H1 (cell line): Measurements from ENCODE around the gene PIAS1. TPM values are rescaled to one million over a fixed set of nuclear protein-coding genes. Genes with fewer than 3 reads are reported as not detected.

Experiments
- CTCF ChIA-PET: fragments of 300-600 bp; sonication (Branson Sonifier 250); formaldehyde crosslinking; loops from one replicate; lab custom pipeline; 2021; ENCODE audit not compliant: partially characterized antibody; lab: Charles Lee
- POLR2A ChIA-PET: fragments of 300-600 bp; sonication (Branson Sonifier 250); formaldehyde crosslinking; loops from one replicate; lab custom pipeline; 2021; ENCODE audit warnings: inconsistent platforms; ENCODE audit not compliant: partially characterized antibody; lab: Charles Lee
- DNase-seq, 2 experiments: peaks; one replicate each; pipeline versions ENCODE4 v3.0.0 to v3.0.0-alpha.2; 2010 to 2022; ENCODE audit warnings: low spot score in 2 of 2, low read depth in 1 of 2, mixed read lengths in 1 of 2
- FAIRE-seq: peaks from 2 replicates; lab custom pipeline; 2011; peaks lifted over from hg19 to GRCh38; lab: Jason Lieb, UNC
- H2AFZ ChIP-seq: 2 replicates; pipeline ENCODE4 v1.8.1; 2012; ENCODE audit warnings: low read length, inconsistent platforms
- H2AK5ac ChIP-seq: 2 replicates; pipeline ENCODE4 v1.6.1; 2013; ENCODE audit warnings: low read depth, low read length
- H2BK120ac ChIP-seq: replicated peaks from 2 replicates; pipeline ENCODE3; 2013; ENCODE audit warnings: low read depth, low read length, inconsistent platforms
- H2BK12ac ChIP-seq: 2 replicates; pipeline ENCODE4 v1.6.1; 2013; ENCODE audit warnings: low read depth, low read length
- H2BK15ac ChIP-seq: 2 replicates; pipeline ENCODE4 v1.6.1; 2013; ENCODE audit warnings: low read length
- H2BK20ac ChIP-seq: 2 replicates; pipeline ENCODE4 v1.6.1; 2013; ENCODE audit warnings: low read length
- H2BK5ac ChIP-seq: 2 replicates; pipeline ENCODE4 v1.6.1; 2013; ENCODE audit warnings: low read depth, low read length
- H3K14ac ChIP-seq: 2 replicates; pipeline ENCODE4 v1.6.1; 2013; ENCODE audit warnings: inconsistent platforms; ENCODE audit not compliant: insufficient read length
- H3K18ac ChIP-seq: 2 replicates; pipeline ENCODE4 v1.6.1; 2013; ENCODE audit warnings: low read length; ENCODE audit errors: extremely low read depth
- H3K23ac ChIP-seq: 2 replicates; pipeline ENCODE4 v1.6.1; 2013; ENCODE audit warnings: inconsistent platforms; ENCODE audit not compliant: insufficient read length
- H3K23me2 ChIP-seq: 2 replicates; pipeline ENCODE4 v1.6.1; 2013; ENCODE audit warnings: low read depth, low read length
- H3K27ac ChIP-seq: 2 replicates; pipeline ENCODE4 v1.6.1; 2011; ENCODE audit warnings: low read depth, low read length, inconsistent platforms
- H3K27me3 ChIP-seq, 4 experiments: replicated peaks in 1 of 4; 1 replicate in 1 of 4; 2 replicates in 3 of 4; pipeline versions ENCODE4 v1.6.1 to v1.8.1; 2011 to 2013; ENCODE audit warnings: low read length in 3 of 4, mild to moderate bottlenecking in 3 of 4, inconsistent platforms in 2 of 4, mixed read lengths in 2 of 4, moderate library complexity in 1 of 4; ENCODE audit not compliant: control insufficient read depth in 3 of 4, insufficient read depth in 3 of 4; ENCODE audit errors: extremely low read depth in 1 of 4
- H3K36me3 ChIP-seq, 4 experiments: 2 replicates each; pipeline versions ENCODE4 v1.6.1 to v1.8.1; 2011 to 2013; ENCODE audit warnings: mild to moderate bottlenecking in 4 of 4, low read length in 3 of 4, moderate library complexity in 2 of 4, control low read depth in 1 of 4, inconsistent platforms in 1 of 4; ENCODE audit not compliant: insufficient read depth in 4 of 4, control insufficient read depth in 2 of 4
- H3K4ac ChIP-seq: replicated peaks from 2 replicates; pipeline ENCODE3; 2013; ENCODE audit warnings: low read length, low read depth, mixed read lengths, inconsistent platforms; ENCODE audit not compliant: insufficient read length
- H3K4me1 ChIP-seq, 4 experiments: replicated peaks in 1 of 4; 1 replicate in 1 of 4; 2 replicates in 3 of 4; pipeline versions ENCODE4 v1.6.1 to v1.8.1; 2011 to 2013; ENCODE audit warnings: low read length in 3 of 4, inconsistent platforms in 2 of 4, mixed read lengths in 1 of 4; ENCODE audit not compliant: insufficient read depth in 4 of 4, control insufficient read depth in 3 of 4
- H3K4me2 ChIP-seq, 2 experiments: 2 replicates each; pipeline versions ENCODE4 v1.6.1 to v1.8.1; 2011 to 2013; ENCODE audit warnings: low read depth in 2 of 2, low read length in 2 of 2, control low read depth in 1 of 2, inconsistent platforms in 1 of 2, mild to moderate bottlenecking in 1 of 2; ENCODE audit not compliant: insufficient read depth in 1 of 2
- H3K4me3 ChIP-seq, 4 experiments: fragments of 200-600, 300-600 bp in 1 of 4; sonication (generic), shearing (Covaris generic), sonication (Bioruptor Twin) in 1 of 4; 2 replicates each; pipeline versions ENCODE4 v1.5.1 to v1.8.1; 2011 to 2016; ENCODE audit warnings: low read length in 4 of 4, low read depth in 3 of 4, control low read depth in 2 of 4, inconsistent platforms in 2 of 4, mild to moderate bottlenecking in 2 of 4, mixed read lengths in 1 of 4, moderate library complexity in 1 of 4; ENCODE audit not compliant: insufficient read depth in 2 of 4; ENCODE audit errors: extremely low read depth in 1 of 4
- H3K56ac ChIP-seq: replicated peaks from 2 replicates; pipeline ENCODE3; 2013; ENCODE audit warnings: low read depth, mild to moderate bottlenecking, mixed read lengths, low read length, inconsistent platforms; ENCODE audit not compliant: insufficient read length
- H3K79me1 ChIP-seq: 2 replicates; pipeline ENCODE4 v1.6.1; 2013; ENCODE audit warnings: low read depth, low read length, control low read depth
- H3K79me2 ChIP-seq, 2 experiments: 2 replicates each; pipeline versions ENCODE4 v1.6.1 to v1.8.1; 2012 to 2013; ENCODE audit warnings: low read length in 2 of 2, mild to moderate bottlenecking in 2 of 2, inconsistent platforms in 1 of 2; ENCODE audit not compliant: insufficient read depth in 2 of 2, control insufficient read depth in 1 of 2
- H3K9ac ChIP-seq, 4 experiments: replicated peaks in 1 of 4; 1 replicate in 1 of 4; 2 replicates in 3 of 4; pipeline versions ENCODE4 v1.6.1 to v1.8.1; 2011 to 2013; ENCODE audit warnings: low read depth in 3 of 4, low read length in 3 of 4, control low read depth in 2 of 4, mild to moderate bottlenecking in 2 of 4, moderate library complexity in 2 of 4, inconsistent platforms in 1 of 4; ENCODE audit errors: extremely low read depth in 1 of 4
- H3K9me3 ChIP-seq, 2 experiments: 2 replicates each; pipeline versions ENCODE4 v1.6.1 to v1.8.1; 2012 to 2013; ENCODE audit warnings: mild to moderate bottlenecking in 2 of 2, moderate library complexity in 2 of 2, control low read depth in 1 of 2, inconsistent platforms in 1 of 2, low read depth in 1 of 2, low read length in 1 of 2, mixed read lengths in 1 of 2; ENCODE audit not compliant: insufficient read depth in 2 of 2
- H4K20me1 ChIP-seq, 2 experiments: replicated peaks in 1 of 2; 2 replicates each; pipeline versions ENCODE3 to v1.8.1; 2011 to 2013; ENCODE audit warnings: inconsistent platforms in 2 of 2, low read length in 2 of 2, mild to moderate bottlenecking in 1 of 2; ENCODE audit not compliant: insufficient read depth in 2 of 2, control insufficient read depth in 1 of 2
- H4K5ac ChIP-seq: 2 replicates; pipeline ENCODE4 v1.6.1; 2013; ENCODE audit warnings: low read length, low read depth, mixed read lengths, inconsistent platforms; ENCODE audit not compliant: insufficient read length
- H4K8ac ChIP-seq: 2 replicates; pipeline ENCODE4 v1.8.0; 2013; ENCODE audit warnings: mild to moderate bottlenecking, moderate library complexity, low read length, inconsistent platforms; ENCODE audit not compliant: insufficient read depth; ENCODE audit errors: extremely low read depth
- H4K91ac ChIP-seq: replicated peaks from 2 replicates; pipeline ENCODE3; 2013; ENCODE audit warnings: low read length, mixed read lengths, inconsistent platforms; ENCODE audit not compliant: insufficient read length
- CBX5 ChIP-seq: fragments of 300-800, 300-1000 bp; sonication (generic); IDR thresholded peaks from 2 replicates; pipeline ENCODE4 v1.7.1; 2016; ENCODE audit warnings: antibody characterized with exemption, low read length, low read depth
- TAF7 ChIP-seq: optimal IDR thresholded peaks from 2 replicates; pipeline ENCODE3; 2011; ENCODE audit warnings: low read depth, mild to moderate bottlenecking, inconsistent platforms, low read length, moderate library complexity, borderline replicate concordance
- YY1 ChIP-seq: IDR thresholded peaks from 2 replicates; pipeline ENCODE4 v1.6.1; 2011; ENCODE audit warnings: low read depth, mild to moderate bottlenecking, low read length
- WGBS, 2 experiments: shearing (Covaris generic) in 1 of 2; methylation state at CpG; one replicate each; pipeline versions ENCODE4 v1.1.6 to v1.1.7; 2013 to 2015; ENCODE audit warnings: low lambda C conversion rate in 2 of 2, mixed read lengths in 2 of 2, inconsistent platforms in 1 of 2, low coverage in 1 of 2, missing lambda C conversion rate in 1 of 2; ENCODE audit not compliant: insufficient replicate concordance in 2 of 2, insufficient coverage in 1 of 2, insufficient read length in 1 of 2; ENCODE audit errors: extremely low coverage in 1 of 2, missing lambda C conversion rate in 1 of 2; 5-methylcytosine and 5-hydroxymethylcytosine counted together
- polyA plus RNA-seq, 7 experiments: library from polyadenylated mRNA; depleted of rRNA in 3 of 7; stranded (reverse) in 5 of 7; unstranded in 2 of 7; fragments of >200 nt in 5 of 7; fragments of 200-250 nt in 2 of 7; gene quantifications; 1 replicate in 5 of 7; 2 replicates in 1 of 7; 4 replicates in 1 of 7; pipeline versions ENCODE4 v1.2.1 to v1.2.3, GENCODE V29; 2011 to 2013; ENCODE audit warnings: missing spikeins in 2 of 7, mixed read lengths in 2 of 7
- total RNA-seq: library from RNA; stranded (reverse); fragmentation: NEBNext Ultra II Directional; extraction: Animal tissue kit (Norgen Biotek cat#: 25700); gene quantifications from 2 replicates; pipeline ENCODE4 v1.2.1, GENCODE V29; 2021

PIAS1 gene
- total and polyA plus RNA-seq, 2 of the 8 experiments (the other 6 are each of a cell fraction or from before 2014, with no cell fraction given) = 30.8 to 34.5 TPM

- Histone ChIP-seq H3K79me2 (no peaks in the 10 kb centered on the region), H4K91ac (no peak overlapping the region), H2BK15ac (no peak overlapping the region), H3K79me1 (no peaks in the 10 kb centered on the region), H3K23ac (no peak overlapping the region), H3K18ac (no peak overlapping the region), H3K27me3 (no peaks in the 10 kb centered on the region), H3K4me1 (no peaks in the 10 kb centered on the region), H4K8ac (no peak overlapping the region), H2BK120ac (no peak overlapping the region), H3K9me3 (no peaks in the 10 kb centered on the region; a peak in 1 of 4 replicates), H3K14ac (no peak overlapping the region), H3K23me2 (no peaks in the 10 kb centered on the region), H3K27ac (no peak overlapping the region), H2BK5ac (no peak overlapping the region), H3K36me3 (peaks cover 0 to 17% (median 4%) of the 10 kb centered on the region in 4 experiments; a peak in 3 of 8 replicates), H2AK5ac (no peak overlapping the region), H4K20me1 (no peaks in the 10 kb centered on the region), H4K5ac (no peak overlapping the region), H3K4me3 (no peak overlapping the region), H3K9ac (no peak overlapping the region), H3K56ac (no peak overlapping the region), H2BK20ac (no peak overlapping the region), H3K4ac (no peak overlapping the region), H2BK12ac (no peak overlapping the region), H2AFZ (no peak overlapping the region), H3K4me2 (no peak overlapping the region)
- TF ChIP-seq CBX5 (no peak), TAF7 (no peak), YY1 (no peak)
- no CpG with 5 or more reads among the region's 1 CpG for WGBS, 2 experiments
- no peak for DNase-seq
- CTCF ChIA-PET = interaction anchor here (1.4 to 1.6 kb wide), 2 partner anchors 13 to 294 kb away, joined by 4 to 6 read pairs; no protein-coding TSS in a partner anchor
- FAIRE-seq = no peak
- POLR2A ChIA-PET = no interaction called here
Measured at GRCh38 chr15:68157074-68157473, 103.0 kb downstream of the PIAS1 start.
